Vagina (tissue), 2 donors: ENCODE results near the gene H6PD.

Experiments used
- POLR2A ChIP-seq, 2 donors: fragments of 450-650 bp; IDR thresholded peaks; one replicate each; pipeline ENCODE4 v1.6.1; 2017; ENCODE audit warnings: antibody characterized with exemption in 2 of 2, mild to moderate bottlenecking in 2 of 2, moderate library complexity in 2 of 2
- TF ChIP-seq, protein P1 (sequence below), 3 experiments: fragments of 450-650 bp in 2 of 3; fragments of 200-600 bp in 1 of 3; sonication (generic) in 1 of 3; IDR thresholded peaks; one replicate each; pipeline ENCODE4 v1.5.1; 2017 to 2019; ENCODE audit warnings: antibody characterized with exemption in 3 of 3, mild to moderate bottlenecking in 2 of 3, moderate library complexity in 2 of 3

DNA sequence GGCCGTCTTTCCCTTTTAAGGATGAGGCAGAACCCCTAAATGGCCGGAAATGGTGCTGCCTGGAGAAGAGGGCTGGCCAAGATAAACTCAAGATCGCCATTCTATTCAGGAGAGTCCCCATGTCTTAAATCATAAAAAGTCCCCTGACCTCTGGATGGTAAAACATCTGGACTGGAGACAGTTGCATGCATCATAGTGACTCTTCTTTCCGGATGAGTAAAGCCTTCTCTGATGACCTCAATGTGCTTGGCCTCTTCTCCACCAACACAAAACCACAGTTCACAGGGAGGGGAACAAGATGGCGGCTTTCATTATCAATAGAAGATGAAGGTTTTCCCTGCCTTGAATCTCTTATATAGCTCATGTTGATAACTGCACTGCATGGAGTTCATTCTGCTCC lies 27.5 kb upstream of the H6PD start:
- TF ChIP-seq, protein P1, sequence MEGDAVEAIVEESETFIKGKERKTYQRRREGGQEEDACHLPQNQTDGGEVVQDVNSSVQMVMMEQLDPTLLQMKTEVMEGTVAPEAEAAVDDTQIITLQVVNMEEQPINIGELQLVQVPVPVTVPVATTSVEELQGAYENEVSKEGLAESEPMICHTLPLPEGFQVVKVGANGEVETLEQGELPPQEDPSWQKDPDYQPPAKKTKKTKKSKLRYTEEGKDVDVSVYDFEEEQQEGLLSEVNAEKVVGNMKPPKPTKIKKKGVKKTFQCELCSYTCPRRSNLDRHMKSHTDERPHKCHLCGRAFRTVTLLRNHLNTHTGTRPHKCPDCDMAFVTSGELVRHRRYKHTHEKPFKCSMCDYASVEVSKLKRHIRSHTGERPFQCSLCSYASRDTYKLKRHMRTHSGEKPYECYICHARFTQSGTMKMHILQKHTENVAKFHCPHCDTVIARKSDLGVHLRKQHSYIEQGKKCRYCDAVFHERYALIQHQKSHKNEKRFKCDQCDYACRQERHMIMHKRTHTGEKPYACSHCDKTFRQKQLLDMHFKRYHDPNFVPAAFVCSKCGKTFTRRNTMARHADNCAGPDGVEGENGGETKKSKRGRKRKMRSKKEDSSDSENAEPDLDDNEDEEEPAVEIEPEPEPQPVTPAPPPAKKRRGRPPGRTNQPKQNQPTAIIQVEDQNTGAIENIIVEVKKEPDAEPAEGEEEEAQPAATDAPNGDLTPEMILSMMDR (IDR thresholded peaks at IDR 0.05) = no peak
- TF ChIP-seq POLR2A (IDR thresholded peaks at IDR 0.05) = no peak
